HG03045 (cell line): Measurements from ENCODE around the gene TIMM10.
A peak's percentile ranks its signal among the peaks of the same experiment; 100 is the strongest.

Experiments
- ATAC-seq: cut with Tn5 transposase; IDR thresholded peaks from one replicate; pipeline ENCODE4 v1.9.1; 2021; ENCODE audit warnings: mild to moderate bottlenecking, moderate library complexity; ENCODE audit not compliant: unreplicated experiment

TIMM10 gene, protein sequence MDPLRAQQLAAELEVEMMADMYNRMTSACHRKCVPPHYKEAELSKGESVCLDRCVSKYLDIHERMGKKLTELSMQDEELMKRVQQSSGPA

DNA sequence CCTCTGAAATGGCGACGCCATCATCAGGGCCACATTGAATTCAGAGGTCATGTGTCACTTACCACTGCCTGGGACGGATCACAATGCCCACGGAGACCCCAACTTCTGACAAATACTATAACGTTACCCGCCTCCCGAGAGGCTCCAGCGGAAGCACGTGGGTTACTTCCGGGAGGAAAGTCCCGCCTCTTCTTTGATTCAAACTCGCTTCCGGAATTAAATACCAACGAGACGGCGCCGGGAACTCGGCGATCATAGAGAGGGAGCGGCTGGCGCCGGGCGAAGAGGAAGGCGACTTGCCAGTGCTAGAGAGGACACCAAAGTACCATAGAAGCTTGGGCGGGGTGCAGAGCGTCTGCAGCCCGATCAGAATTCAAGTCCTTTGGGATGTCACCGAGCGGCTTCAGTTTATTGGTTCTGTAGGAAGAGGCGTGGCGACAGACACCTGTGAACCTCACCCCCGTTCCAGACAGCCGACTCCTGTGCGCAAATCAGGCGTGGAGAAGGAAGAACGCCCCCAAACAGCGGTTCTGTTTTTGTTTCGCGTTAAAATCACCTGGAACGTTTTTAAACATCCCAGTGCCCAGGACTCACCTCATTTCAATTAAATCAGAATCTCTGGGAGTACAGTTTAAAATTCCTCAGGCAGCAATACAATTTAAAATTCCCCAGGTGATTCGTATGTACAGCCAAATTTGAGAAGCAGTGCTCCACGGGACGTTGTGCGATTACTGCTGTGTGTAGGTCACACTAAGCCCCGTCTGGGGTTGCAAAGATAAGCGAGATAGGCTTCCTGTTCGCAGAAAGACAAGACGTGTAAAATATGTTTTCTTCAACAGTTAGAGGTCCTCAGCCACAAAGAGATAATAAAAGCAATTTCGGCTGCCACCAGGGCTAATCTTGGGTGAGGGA is at the start of gene TIMM10:
TIMM10 (minus strand) TSS at position 159 of the 912 bp plus-strand sequence. CDS start 565 bp downstream, outside the sequence.
- ATAC-seq: peak; percentile 97

DNA sequence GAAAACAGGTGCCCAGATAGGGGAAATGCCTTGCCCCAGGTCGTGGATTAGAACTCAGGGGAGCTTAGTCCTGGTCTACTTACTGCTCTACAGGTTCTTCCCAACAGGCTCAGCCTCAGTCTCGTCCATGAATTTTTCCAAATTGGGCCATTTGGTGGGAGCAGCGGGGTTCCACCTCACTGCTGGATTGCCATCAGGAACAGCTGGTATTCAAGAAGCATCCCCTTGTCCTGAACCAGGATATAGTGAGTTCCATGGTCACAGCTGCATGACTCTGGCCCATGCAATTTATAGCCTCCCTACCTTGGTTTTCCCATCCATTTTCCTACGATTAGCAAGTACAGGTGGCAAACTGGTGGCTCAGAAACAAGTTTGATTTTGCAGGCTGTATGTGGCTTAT is 43.5 kb upstream of the TIMM10 start:
- ATAC-seq: no peak

DNA sequence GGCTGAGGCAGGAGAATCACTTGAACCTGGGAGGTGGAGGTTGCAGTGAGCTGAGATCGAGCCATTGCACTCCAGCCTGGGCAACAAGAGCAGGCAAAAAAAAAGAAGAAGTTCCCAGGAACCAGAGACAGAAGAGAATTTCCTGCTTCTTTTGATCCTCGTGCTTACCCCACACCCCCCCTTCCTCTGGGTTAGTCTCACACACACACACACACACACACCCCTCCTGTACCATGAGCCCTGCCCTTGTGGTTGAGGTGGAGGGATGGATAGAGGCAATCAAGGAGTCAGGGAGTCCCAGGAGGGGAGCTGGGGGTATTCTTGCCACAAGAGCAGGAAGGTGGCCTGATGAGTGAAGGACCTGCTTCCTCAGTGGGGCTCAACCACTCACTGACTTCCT is 41.1 kb upstream of the TIMM10 start:
- ATAC-seq: no peak

DNA sequence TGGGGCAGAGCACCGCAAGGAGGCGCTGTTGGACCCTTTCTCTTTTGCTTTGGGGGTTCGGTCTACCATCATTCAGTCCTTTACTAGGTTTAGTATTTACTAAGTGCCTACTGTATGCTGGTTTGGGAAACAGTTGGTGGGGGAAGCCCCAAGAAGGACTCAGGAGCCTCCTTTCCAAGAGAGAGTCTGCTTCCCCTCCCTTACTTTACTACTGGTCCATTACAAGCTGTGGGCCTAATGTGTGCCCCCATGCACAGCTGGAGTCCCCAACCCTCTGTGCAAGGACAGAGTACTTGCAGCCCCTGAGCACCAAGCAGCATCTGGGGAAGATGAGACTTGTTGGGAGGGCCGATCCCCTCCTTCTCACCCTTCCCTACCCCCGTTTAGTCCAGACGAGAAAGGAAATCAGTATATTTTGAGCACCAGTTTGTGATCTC is 37.8 kb upstream of the TIMM10 start:
- ATAC-seq: no peak

DNA sequence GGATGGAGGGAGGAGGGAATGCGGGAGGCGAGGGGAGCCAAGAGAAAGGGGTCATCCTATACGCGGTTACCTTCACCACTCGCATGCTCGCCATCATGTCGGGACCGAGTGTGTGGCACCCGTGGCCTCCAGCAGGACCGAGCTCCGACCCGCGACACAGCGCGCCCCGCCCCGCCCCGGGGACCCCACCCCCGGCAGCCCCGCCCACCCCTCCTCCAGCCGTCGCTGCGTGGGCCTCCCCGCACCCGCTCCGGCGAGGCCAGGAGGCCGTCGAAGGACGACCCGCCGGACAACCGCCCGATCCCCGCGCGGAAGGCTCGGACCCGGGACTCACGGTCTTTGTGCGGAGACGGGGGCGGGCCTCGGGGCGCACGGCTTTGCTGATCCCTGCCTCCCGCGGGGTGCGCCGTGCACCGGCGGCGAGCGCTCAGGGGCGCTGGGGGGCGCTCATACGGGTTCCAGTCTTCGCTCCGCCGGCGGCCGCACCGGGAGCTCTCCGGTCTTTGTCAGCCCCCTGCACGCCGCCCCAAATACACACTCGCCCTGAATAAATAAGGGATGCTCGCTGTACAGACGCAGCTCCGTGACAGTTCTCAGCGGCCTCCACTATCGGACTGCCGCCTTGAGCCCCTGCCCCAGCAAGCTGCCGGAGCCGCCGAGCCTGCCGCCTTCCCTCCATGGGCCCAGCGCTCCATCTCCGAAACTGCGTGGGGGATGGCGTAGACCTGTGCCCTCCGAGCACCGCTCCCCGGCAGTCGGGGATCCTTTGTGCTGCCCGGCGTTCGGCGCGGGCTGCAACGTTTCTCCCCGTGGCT is 37.2 kb upstream of the TIMM10 start, which contains the start of gene UBE2L6:
UBE2L6 (minus strand) TSS at position 158 of the 815 bp plus-strand sequence; CDS start at position 97, 61 bp downstream.
- peak; percentile 72 for ATAC-seq

DNA sequence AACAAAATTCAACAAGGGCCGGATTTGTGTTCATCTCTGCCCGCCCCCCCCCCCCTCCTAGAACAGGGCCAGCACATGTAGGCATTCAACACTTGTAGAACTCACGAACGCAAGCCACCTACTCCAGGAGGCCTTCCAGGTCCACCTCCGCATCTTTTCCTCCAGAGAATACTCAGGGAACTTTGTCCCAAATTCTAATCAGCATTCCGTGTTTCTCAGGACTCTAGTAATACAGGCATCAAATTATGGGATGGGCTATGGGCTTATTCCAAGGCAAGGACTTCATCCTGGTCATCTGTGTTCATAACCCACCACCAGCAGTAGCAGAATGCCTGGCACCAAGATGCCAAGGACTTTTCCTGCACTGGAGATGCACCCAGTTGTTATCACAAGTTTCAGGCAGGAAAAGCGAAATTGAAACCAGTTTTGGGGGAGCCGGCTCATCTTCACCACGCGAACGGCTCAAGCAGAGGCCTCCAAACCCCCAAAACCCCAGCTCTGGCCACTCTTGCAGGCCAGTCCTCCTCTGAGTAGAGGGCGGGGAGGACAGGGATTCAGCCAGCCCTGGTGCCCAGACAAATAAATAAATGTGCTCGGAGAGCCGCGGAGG is 36.5 kb upstream of the TIMM10 start:
- peak; percentile 2 for ATAC-seq

DNA sequence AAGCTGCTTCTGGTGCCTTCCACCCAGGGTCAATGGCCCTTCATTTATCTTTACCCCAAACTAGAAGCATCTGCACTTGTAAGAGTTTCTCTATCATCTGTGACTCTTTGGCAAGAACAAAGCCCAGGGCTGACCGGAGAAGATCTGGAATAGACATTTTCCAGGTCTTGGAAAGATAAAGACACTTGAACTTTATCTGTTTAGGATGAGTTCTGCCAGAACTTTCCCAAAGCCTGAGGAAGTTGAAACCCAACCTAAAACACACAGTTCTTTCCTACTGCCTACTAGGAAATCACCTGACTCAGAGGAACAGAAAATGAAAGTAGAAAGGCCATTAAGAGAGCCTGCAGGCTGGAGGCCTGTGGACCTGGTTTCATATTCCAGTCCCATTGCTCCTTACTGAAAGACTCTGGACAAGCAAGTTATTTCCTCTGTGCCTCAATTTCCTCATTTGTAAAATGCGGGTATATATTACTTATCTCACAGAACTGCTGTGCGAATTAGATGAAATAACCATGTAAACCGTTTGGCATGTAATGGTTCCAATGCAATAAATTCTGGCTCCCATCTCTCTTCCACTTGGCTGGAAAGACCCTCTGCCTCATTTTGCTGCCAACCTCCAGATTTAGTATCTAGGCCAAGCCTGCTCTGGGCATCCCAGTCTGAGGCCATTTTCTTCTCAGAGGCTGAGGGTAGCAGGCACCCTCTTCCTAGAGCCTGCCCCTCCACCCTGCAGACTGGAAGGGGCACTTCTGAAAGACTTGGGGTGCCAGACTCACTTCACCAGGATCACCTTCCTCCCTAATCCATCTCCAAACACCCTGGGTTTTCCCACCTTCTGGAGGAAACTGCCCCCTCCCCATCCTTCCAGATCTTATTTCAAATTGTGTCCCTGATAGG is 35.7 kb upstream of the TIMM10 start:
- peak; percentile 51 for ATAC-seq

DNA sequence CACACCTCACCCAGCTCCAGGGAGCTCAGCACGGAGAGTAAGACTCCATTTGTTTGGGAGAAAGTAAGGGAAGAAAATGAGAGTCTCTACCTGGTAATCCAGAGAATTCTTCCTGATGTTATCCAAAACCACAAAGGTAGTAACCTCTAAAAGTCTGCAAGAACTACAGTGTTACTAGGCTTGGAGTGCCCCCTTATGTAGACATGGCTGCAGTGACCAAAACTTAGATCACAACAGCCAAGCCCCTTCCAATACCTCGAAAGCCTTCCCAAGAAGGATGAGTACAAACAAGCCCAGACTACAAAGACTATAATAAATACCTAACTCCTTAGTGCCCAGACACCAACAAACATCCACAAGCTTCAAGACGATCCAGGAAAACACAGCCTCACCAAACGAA is 32.0 kb upstream of the TIMM10 start:
- no peak for ATAC-seq

DNA sequence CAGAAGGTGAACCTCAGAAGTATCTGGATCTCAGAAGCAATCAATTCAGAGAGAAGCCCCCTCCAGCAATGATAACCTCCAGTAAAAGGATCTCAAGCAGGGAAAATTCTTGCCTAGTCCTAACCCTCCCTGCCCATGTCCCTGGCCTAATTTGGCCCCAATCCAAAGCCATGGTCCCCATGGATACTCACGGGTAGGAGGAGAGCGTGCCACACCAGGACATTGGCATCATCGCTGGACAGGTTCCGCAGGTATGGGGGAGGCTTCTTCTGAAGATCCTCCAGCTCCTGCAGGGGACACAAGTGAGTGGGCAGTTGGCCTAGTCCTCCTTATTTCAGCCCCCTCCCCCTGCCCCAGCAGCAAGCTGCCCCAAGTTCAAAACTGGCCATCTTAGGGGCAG is 29.6 kb upstream of the TIMM10 start:
- no peak for ATAC-seq

- no peak for ATAC-seq
Measured at GRCh38 chr11:57556041-57556440, 25.5 kb upstream of the TIMM10 start.

- ATAC-seq: no peak
Measured at GRCh38 chr11:57555393-57555792, 24.8 kb upstream of the TIMM10 start.

DNA sequence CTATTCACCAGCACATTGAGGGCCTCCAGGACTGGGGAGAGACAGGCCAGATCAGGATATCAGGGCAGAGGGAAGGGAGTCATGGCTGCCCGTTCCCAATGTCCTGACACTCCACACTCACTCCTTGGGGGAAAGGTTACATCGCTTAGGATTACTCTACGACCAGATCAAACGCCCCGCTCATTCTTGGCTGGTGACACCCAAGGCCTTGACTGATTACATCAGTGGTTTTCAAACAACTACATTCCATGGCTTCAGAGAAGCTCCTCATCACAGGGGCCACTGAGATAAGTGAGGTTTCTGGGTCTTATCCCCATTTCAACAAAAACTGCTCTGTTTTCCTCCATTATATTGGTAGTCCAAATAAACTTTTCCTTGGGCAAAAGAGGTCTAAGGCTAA is 21.9 kb upstream of the TIMM10 start:
- ATAC-seq: no peak

- no peak for ATAC-seq
Measured at GRCh38 chr11:57551941-57552340, 21.4 kb upstream of the TIMM10 start.

DNA sequence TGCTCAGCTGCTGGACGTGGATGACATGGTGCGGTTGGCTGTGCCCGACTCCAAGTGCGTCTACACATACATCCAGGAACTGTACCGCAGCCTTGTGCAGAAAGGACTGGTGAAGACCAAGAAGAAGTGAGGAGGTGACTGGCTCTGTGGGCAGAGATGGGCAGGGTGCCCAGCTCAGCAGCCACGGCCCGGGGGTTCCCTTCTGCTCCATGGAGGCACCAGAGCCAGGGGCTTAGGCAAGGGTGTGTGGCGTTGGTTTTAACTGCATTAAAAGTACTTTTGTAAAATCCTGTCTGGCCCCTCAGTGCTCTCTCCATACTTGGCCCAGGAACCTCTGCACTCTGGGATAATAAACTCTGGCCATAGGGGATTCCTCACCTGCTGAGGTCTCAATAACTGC is 19.4 kb upstream of the TIMM10 start:
- no peak for ATAC-seq

DNA sequence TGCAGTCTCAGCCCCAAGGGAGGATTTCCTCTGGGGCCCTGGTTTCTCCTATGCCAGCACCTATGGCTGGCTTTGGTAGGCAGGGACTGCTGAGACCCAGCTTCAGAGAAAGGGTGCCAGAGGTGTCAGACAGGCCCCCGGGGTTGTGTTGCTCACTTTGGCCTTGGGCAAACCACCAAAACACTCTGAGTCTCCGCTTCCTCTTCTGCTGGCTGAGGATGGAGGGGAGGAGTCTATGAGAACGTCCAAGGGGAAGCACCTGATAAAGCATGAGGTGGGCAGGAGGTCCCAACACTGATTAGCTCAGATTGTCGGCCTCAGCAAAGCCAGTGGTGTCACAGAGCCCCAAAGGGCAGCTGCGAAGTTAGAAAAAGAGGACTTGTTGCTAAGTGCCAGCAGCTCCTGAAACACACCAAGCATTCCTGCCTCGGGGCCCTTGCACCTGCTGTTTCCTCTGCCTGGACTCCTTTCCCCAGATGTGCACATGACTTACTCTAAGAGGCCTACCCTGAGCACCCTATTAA is 17.4 kb upstream of the TIMM10 start:
- peak; percentile 80 for ATAC-seq

GRCh38 chr11:57546869-57547475 is 16.4 kb upstream of the TIMM10 start:
- ATAC-seq: peak; percentile 65

- no peak for ATAC-seq
Measured at GRCh38 chr11:57546451-57546850, 15.9 kb upstream of the TIMM10 start.

DNA sequence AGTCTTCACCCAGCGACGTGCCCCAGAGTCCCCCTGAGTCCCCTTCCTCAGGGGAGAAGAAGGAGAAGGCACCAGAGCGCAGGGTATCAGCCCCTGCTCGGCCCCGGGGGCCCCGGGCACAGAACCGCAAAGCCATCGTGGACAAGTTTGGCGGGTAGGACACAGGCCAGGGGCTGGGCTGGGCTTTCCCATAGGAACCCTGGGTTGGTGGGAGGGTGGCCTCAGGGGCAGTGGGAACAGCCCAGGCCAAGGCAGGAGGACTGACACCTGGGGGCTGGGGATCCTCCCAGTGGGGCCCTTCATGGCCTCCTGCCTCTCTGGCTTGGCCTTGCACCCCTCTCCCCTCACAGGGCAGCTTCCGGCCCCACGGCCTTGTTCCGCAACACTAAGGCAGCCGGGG is 15.3 kb upstream of the TIMM10 start:
- ATAC-seq: no peak

GRCh38 chr11:57544566-57544965 is 14.0 kb upstream of the TIMM10 start:
- ATAC-seq: no peak
